Measurements from ENCODE around the gene FAM117A. TPM values are rescaled to one million over a fixed set of nuclear protein-coding genes. Genes with fewer than 3 reads are reported as not detected.

The FAM117A gene
- total RNA-seq (1 to 10 TPM in 3 of 4 donors, under 1 TPM in 1; 0.71 to 5.1 (median 2.2) TPM), polyA plus RNA-seq (1 to 10 TPM; 1.8 to 2.7 (median 2.1) TPM)
- long read RNA-seq, donor 1, partial matches to known transcripts, result 0 of 1 reads
- long read RNA-seq, donor 1, other reads (novel, unspliced or antisense), result 0 of 1 reads
- long read RNA-seq, donor 2, partial matches to known transcripts, result 0 of 3 reads
- long read RNA-seq, donor 2, other reads (novel, unspliced or antisense), result 2 of 3 reads

GRCh38 chr17:49763735-49764558 lies at the start of gene FAM117A:
FAM117A (minus strand) TSS chr17:49764131; CDS start chr17:49764087, 44 bp downstream.
- Histone ChIP-seq H3K4me3 (peak within 1 kb of the TSS; percentile 73), H3K9me3 (no peaks in the 10 kb centered on the region), H3K4me1 (peaks cover 5% of the 10 kb centered on the region), H3K36me3 (ENCODE audit: insufficient read depth in 1 of 2, low read depth in 1 of 2) (no peaks in the 10 kb centered on the region), H3K27me3 (ENCODE audit: insufficient read depth in 3 of 3, low read length in 2 of 3) (no peaks in the 10 kb centered on the region), H3K27ac (no peak within 1 kb of the TSS)
- intact Hi-C loops (cut with DNase I), result no loop called here
- ATAC-seq (peak; percentile 99 to 100 (median 99)), DNase-seq (peak; percentile 92 to 94)
- TF ChIP-seq CTCF (IDR thresholded peaks at IDR 0.05), result no peak
- WGBS, 3 donors, result 1 to 2% (median 1%) methylated on average over 34 to 53 of the region's 53 CpGs

- TF ChIP-seq CTCF (IDR thresholded peaks at IDR 0.05), result no peak
- no peak overlapping the region for H3K27ac ChIP-seq
- no peak for DNase-seq
- 73 to 84% (median 78%) methylated on average over 4 of the region's 4 CpGs for WGBS, 3 donors
- intact Hi-C loops (cut with DNase I), result no loop called here
- H3K9me3 ChIP-seq, result no peaks in the 10 kb centered on the region
- H3K36me3 ChIP-seq (ENCODE audit: insufficient read depth in 1 of 2, low read depth in 1 of 2), result peaks cover 8 to 90% of the 10 kb centered on the region in 2 donors
- ATAC-seq, result no peak
- H3K4me3 ChIP-seq, result no peak overlapping the region
- H3K27me3 ChIP-seq (ENCODE audit: insufficient read depth in 3 of 3, low read length in 2 of 3), result no peaks in the 10 kb centered on the region
- no peaks in the 10 kb centered on the region for H3K4me1 ChIP-seq
Measured at GRCh38 chr17:49809056-49809455, 45.1 kb upstream of the FAM117A start.

GRCh38 chr17:49798738-49799137 lies 34.8 kb upstream of the FAM117A start:
- no peaks in the 10 kb centered on the region for H3K27me3 ChIP-seq (ENCODE audit: insufficient read depth in 3 of 3, low read length in 2 of 3)
- DNase-seq, result no peak
- H3K4me1 ChIP-seq, result peaks cover 35% of the 10 kb centered on the region
- ATAC-seq, result no peak
- no peaks in the 10 kb centered on the region for H3K9me3 ChIP-seq
- no peak overlapping the region for H3K4me3 ChIP-seq
- intact Hi-C loops (cut with DNase I), result no loop called here
- H3K36me3 ChIP-seq (ENCODE audit: insufficient read depth in 1 of 2, low read depth in 1 of 2), result peaks cover 0 to 95% of the 10 kb centered on the region in 2 donors
- 72 to 75% (median 73%) methylated on average over 2 of the region's 2 CpGs for WGBS, 3 donors
- no peak overlapping the region for H3K27ac ChIP-seq
- TF ChIP-seq CTCF (IDR thresholded peaks at IDR 0.05), result no peak

- no peak for TF ChIP-seq CTCF (IDR thresholded peaks at IDR 0.05)
- Histone ChIP-seq H3K27me3 (ENCODE audit: insufficient read depth in 3 of 3, low read length in 2 of 3) (no peaks in the 10 kb centered on the region), H3K27ac (peak overlapping the region; percentile 38), H3K36me3 (ENCODE audit: insufficient read depth in 1 of 2, low read depth in 1 of 2) (peaks cover 0 to 95% of the 10 kb centered on the region in 2 donors), H3K4me1 (peaks cover 40% of the 10 kb centered on the region), H3K9me3 (no peaks in the 10 kb centered on the region), H3K4me3 (no peak overlapping the region)
- DNase-seq (no peak), ATAC-seq (peak; percentile 64 to 84 (median 78))
- intact Hi-C loops (cut with DNase I), result no loop called here
- 65 to 80% (median 67%) methylated on average over 8 of the region's 8 CpGs for WGBS, 3 donors
Measured at GRCh38 chr17:49798182-49798581, 34.3 kb upstream of the FAM117A start.

Data from psoas muscle (tissue), 8 donors.